Fibroblast of peridontal ligament (primary cell): ENCODE measurements around the gene CD164.

Experiments
- DNase-seq: peaks from one replicate; pipeline ENCODE4 v3.0.0-alpha.2; 2010; ENCODE audit errors: extremely low read depth

The CD164 gene

GRCh38 chr6:109381747-109382575 is at the start of gene CD164:
CD164 (minus strand) TSS chr6:109382467; CDS start chr6:109382378, 89 bp downstream.
- no peak for DNase-seq

GRCh38 chr6:109429496-109429895 is 47.2 kb upstream of the CD164 start:
- DNase-seq = no peak

DNA sequence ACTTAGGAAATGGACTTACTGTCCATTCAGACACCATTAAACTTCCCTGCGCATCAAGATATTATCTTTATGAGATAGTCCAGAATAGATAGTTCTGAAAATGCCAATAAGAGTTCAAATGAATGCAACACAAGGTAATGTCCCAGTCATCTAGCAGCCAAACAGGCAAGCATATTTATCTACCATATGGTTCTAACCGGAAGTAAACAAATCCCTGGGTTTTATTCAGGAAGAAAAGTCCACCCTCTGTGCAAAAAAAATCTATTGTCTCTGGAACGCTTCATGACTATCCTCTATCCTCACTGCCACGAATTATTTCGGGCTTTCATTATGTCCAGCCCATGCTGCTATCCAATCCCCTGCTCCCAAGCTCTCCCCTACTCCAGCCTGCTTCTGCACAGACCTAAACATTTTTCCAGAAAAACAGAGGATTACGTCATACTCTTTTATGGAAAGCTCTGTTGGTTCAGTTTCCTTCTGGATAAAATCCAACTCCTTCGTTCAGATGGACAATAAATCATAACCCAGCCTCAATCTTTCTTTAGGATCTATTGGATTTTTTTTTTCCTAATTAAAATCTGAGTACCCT is 46.7 kb upstream of the CD164 start:
- peak; percentile 86 for DNase-seq

- DNase-seq = no peak
Measured at GRCh38 chr6:109424946-109425345, 42.7 kb upstream of the CD164 start.

DNA sequence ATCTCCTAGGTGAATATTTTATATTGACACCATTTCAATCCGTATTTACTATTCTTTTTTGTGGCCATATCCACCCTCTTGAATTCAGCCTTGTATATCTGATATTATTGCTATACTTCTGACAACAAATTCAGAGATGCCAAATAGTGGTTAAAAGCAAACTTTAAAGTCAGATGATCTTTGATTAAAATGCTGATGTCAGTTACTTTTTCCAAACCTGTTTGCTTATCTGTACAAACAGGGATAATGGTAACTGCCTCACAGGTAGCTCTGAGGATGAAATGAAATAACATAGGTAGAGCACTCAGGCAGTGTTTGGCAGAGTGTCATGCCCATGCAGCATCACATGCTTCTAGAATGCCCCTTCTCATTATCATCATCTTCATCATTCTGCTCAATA is 38.9 kb upstream of the CD164 start:
- no peak for DNase-seq

DNA sequence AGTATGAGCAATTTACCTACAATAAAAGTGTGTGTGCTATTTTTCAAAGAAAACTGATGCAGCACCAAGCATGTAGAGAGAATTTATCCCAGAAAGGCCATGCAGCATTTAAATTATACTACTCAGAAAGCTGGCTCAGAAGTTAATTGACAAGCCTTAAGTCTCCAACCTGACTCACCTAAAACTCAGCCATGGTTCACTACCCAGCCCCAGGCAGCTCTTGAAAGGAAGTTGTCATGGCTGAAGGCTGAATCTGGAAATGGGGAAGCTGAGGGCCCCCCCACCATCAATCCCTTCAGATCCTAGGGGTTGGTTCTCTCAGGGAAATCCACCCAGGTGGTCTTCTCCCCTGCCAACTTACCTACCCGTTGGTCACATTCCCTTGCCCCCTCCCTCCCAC is 38.5 kb upstream of the CD164 start:
- no peak for DNase-seq

- no peak for DNase-seq
Measured at GRCh38 chr6:109417646-109418045, 35.4 kb upstream of the CD164 start.

GRCh38 chr6:109411034-109411433 is 28.8 kb upstream of the CD164 start:
- no peak for DNase-seq

GRCh38 chr6:109406196-109406595 is 23.9 kb upstream of the CD164 start:
- peak; percentile 83 for DNase-seq

DNA sequence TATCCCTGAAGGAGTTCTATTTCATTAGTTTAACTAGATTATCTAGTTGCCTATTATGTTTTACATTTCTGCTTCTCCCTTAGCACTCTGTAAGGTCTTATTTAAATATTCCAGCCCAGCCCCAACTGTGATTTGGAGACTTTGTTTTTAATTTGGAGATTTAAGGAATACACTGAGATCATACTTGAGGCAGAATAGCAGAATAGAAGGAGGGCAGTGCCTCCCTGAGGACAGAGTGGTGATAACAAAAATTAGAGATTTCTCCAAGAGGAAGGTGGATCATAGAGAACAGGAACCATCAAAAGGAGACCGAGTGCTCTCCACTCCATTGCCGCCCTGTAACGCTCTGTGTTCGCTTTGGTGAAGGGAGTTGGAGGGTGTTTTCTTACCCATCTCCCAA is 14.8 kb upstream of the CD164 start:
- DNase-seq = peak; percentile 67

DNA sequence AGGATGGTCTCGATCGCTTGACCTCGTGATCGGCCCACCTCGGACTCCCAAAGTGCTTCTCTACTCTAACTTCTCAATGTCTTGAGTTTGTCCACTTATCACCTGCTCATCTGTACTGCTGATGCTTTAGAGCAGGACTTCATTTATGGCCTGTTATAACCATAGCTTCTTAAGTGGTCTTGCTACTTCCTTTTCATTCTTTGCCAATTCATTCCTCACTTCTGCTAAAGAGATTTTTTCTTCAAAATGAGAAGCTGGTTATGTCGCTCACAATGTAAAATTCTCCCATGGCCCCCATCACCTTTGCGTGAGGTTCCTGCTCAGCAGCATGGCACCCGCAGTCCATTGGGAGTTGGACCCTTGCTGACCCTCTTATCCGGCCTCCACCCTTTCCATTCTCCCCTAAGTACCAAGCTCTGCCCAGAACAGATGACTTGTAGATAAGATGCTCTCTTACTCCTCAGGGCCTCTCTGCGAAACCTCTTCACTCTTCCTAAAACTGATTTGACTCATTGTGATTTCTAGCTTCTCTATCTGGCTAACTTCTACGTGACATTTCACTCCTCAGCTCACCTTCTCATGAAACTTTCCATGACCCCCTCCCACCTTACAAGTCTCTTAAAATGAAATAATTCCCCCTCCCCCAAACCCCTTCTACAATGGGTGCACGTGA is 13.9 kb upstream of the CD164 start:
- DNase-seq = no peak

GRCh38 chr6:109393886-109394281 is 11.6 kb upstream of the CD164 start:
- no peak for DNase-seq

GRCh38 chr6:109393157-109393885 is 11.1 kb upstream of the CD164 start:
- DNase-seq = no peak

DNA sequence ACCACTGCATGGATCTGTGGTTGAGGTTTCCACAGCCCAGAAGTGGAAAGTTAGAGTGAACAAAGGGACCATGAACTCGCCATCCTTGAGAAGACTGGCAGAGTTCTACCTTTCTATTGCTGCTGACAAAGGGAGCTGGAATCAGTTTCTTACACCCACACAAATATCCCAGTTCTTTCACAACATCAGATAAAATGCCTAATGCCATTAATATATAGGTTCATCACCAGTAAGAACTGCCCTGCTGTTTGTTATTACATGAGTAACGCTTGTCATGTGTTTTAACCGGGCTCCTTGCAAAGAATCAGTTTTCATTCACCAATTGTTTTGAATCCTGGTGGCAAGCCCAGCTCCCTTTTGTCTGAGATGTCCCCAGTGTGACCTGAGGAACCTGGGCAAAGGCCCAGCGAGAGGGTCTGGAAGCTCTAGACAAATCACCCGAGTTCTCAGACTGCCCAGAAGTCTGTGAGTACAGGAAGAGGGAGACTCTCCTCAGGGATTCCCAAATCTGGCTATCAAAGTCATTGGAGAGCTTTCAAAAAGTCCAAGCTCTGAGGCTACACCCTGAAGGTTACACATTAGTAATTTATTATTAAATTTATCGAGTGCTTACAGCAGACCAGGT is 7.5 kb upstream of the CD164 start:
- DNase-seq = no peak

DNA sequence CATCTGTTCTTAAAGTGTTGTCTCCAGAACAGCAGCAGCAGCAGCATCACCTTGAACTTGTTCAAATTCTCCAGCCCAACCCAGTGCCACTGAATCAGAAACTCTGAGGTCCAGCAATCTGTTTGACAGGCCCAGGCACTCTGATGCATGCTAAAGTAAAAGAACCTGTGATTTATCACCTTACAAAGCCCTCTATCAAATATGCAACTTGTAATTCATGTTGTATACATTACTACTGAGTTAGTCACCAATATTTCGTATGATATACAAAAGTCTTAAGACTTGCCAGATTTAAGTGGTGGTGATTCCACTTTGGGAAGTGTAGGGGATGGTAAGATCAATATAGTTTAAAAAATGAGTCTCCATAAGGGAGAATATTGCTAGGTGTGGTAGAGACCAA is 6.0 kb upstream of the CD164 start:
- DNase-seq = no peak

DNA sequence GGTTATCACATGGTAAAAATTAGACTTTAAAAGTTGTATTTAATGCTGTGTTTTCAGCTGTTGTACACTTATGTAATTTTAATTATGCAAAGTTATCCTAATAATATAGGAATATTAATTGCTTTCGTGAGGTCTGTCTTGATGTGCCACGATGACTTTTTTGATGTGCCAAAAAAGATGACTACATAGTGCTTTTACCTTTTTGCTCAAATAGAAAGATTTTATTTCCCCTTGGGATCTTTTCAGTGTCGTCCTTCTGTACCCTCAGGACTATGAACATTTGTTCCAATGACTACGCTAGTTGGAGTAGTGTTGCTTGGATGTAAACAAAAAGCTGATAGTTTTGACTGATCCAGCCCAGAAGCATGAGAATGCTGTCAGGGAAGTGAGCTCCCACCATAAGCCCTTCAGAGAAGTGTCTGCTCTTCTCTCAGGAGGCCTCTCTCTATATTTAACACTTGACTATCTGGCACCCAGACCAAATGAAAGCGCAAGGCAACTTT is 1.2 kb upstream of the CD164 start:
- no peak for DNase-seq

DNA sequence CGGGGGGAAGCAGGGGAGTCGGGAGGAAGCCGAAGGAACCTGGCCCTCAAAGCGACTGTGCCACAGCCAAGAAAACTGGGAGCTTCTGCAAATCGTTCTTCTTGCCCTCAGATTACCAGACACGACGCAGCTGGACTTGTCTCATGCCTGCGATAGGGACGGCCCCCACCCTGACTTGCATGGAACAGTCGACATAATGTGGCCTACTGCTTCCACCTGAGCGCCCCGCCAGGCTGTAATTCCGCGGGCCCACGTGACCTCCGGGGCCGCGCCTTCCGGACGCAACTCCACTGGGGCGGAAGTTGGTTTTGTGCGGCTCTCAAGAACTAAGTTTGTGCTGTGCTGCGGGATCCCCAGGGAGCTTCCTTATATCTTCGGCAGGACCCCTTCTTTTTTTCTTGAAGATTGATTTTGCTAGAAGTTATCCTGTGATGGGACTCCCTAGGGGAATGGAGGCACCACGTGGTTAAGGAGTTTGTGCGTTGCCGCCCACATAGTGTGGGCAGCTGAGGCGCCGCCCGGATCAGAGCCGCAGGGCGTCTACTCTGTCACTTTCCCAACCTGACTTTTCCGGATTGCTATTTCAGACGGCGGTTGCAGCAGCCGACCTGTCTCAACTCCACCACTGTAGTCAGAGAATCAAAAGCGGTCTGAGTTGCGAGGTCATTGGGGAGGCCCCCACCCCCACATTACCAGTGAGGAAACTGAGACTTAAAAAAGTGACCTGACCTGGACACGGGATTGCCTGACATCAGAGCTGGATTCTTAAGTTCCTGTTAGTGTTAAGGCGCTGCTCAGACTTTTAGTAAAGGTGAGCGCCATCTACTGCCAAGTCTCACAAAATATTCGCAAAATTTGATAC is 540 bp upstream of the CD164 start:
- DNase-seq = peak; percentile 94

DNA sequence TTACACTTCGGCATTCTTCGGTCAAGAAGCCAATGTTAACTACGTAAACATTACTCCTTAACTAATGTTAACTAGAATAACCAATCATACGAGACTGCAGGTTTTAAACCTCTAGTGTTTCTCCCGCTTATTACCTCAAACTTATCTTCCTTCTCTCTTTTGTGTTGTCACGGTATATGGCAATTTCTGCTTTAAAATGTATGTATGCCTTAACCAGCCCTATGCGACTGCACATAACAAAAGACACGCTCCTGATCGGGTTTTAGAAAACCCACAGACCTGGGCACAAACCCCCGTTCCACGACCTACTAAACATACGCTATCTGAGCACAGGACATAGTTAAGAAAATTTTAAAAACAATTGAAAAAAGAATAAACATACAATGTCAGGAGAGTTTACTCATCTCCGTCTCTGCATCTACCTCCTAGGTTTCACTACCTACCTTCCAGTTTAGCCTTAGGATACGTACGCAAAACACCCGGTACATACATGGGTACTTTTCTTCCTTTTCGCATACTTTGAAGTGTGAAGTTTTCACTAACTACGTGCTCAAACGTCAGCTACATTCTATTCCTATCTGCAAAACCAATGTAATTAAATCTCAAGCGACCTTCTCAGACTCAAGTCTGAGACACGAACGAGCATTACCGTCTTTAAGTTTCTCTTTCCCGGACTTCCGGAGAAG is 1.1 kb downstream of the CD164 start:
- peak; percentile 48 for DNase-seq

DNA sequence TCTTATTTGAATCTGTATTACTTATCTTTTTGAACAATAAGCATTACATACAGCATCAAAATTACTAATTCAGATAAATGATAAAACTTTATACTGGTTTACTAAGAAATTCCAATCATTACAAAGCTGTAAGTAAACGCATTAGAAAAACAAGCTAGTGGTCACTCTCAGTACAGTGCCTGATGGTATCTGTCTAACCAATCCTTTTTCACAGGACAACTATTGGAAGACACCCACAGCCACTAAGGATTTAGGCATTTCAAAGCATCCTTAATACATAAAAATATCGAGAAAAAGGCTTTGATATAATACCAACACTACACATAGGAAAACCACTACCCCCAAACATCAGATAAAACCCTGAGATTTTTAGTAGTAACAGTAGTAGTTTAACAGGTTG is 2.6 kb downstream of the CD164 start:
- DNase-seq = peak; percentile 38

DNA sequence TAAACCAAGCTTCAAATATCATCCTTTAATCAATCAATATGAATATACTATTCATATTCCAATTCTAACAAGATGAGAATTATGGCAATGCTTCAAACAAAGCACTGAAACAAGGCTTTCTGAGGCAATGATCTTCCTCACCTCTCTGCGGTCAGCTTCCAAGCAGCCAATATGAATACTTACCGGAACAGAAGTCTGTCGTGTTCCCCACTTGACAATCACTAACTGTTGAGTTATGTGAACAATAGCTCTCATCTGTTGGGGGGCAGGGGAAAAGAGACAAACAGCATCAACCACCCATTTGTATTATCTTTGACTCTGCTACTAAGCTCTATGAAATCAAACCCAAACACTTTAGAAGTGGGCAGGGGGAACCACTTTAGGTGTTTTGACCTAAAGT is 4.5 kb downstream of the CD164 start:
- DNase-seq = no peak
